Measurements from ENCODE around the gene GRIN3B. TPM values are rescaled to one million over a fixed set of nuclear protein-coding genes. Genes with fewer than 3 reads are reported as not detected.

The GRIN3B gene
- total RNA-seq, 1 donor from 2014 or later: 3.0 TPM

GRCh38 chr19:1000591-1001537 lies 645 bp downstream of the GRIN3B start:
- intact Hi-C loops (cut with DNase I): no loop called here
- peaks cover 71% of the 10 kb centered on the region for H3K27me3 ChIP-seq (ENCODE audit: low read depth)
- no peak for ATAC-seq
- H3K36me3 ChIP-seq: no peaks in the 10 kb centered on the region
- H3K4me1 ChIP-seq: peaks cover 21% of the 10 kb centered on the region
- no peak for TF ChIP-seq CTCF (IDR thresholded peaks at IDR 0.05)
- H3K4me3 ChIP-seq: peak overlapping the region; percentile 11
- DNase-seq: no peak
- no peak overlapping the region for H3K27ac ChIP-seq
- H3K9me3 ChIP-seq: no peaks in the 10 kb centered on the region

GRCh38 chr19:1001538-1002166 lies 1.4 kb downstream of the GRIN3B start:
- peaks cover 14% of the 10 kb centered on the region for H3K4me1 ChIP-seq
- no peak overlapping the region for H3K27ac ChIP-seq
- H3K27me3 ChIP-seq (ENCODE audit: low read depth): peaks cover 63% of the 10 kb centered on the region
- no peak overlapping the region for H3K4me3 ChIP-seq
- ATAC-seq (peak; percentile 79), DNase-seq (peak; percentile 83)
- intact Hi-C loops (cut with DNase I): no loop called here
- H3K9me3 ChIP-seq: no peaks in the 10 kb centered on the region
- no peaks in the 10 kb centered on the region for H3K36me3 ChIP-seq
- TF ChIP-seq CTCF (IDR thresholded peaks at IDR 0.05): peak; percentile 95

GRCh38 chr19:1002600-1002999 lies 2.4 kb downstream of the GRIN3B start:
- Histone ChIP-seq H3K4me3 (no peak overlapping the region), H3K9me3 (no peaks in the 10 kb centered on the region), H3K27ac (no peak overlapping the region), H3K36me3 (no peaks in the 10 kb centered on the region), H3K27me3 (ENCODE audit: low read depth) (peaks cover 53% of the 10 kb centered on the region), H3K4me1 (peaks cover 14% of the 10 kb centered on the region)
- intact Hi-C loops (cut with DNase I): no loop called here
- TF ChIP-seq CTCF (IDR thresholded peaks at IDR 0.05): no peak
- no peak for DNase-seq
- ATAC-seq: no peak

GRCh38 chr19:1003283-1003682 lies 3.1 kb downstream of the GRIN3B start:
- Histone ChIP-seq H3K27me3 (ENCODE audit: low read depth) (peaks cover 46% of the 10 kb centered on the region), H3K4me3 (no peak overlapping the region), H3K9me3 (no peaks in the 10 kb centered on the region), H3K27ac (no peak overlapping the region), H3K4me1 (peaks cover 14% of the 10 kb centered on the region), H3K36me3 (no peaks in the 10 kb centered on the region)
- intact Hi-C loops (cut with DNase I): no loop called here
- DNase-seq (no peak), ATAC-seq (no peak)
- TF ChIP-seq CTCF (IDR thresholded peaks at IDR 0.05): no peak

GRCh38 chr19:1004204-1004802 lies 4.1 kb downstream of the GRIN3B start:
- H3K36me3 ChIP-seq: no peaks in the 10 kb centered on the region
- peaks cover 38% of the 10 kb centered on the region for H3K27me3 ChIP-seq (ENCODE audit: low read depth)
- H3K4me1 ChIP-seq: peaks cover 14% of the 10 kb centered on the region
- H3K27ac ChIP-seq: no peak overlapping the region
- ATAC-seq: no peak
- no peak overlapping the region for H3K4me3 ChIP-seq
- H3K9me3 ChIP-seq: no peaks in the 10 kb centered on the region
- no peak for TF ChIP-seq CTCF (IDR thresholded peaks at IDR 0.05)
- intact Hi-C loops (cut with DNase I): no loop called here
- no peak for DNase-seq

Data from lower lobe of right lung (tissue), 2 donors.